Activated CD4-positive, alpha-beta T cell treated with anti-CD3 and anti-CD28 coated beads, Interleukin-2, amount 50 U/mL, for 24 hours (primary cell): ENCODE results near the gene CCDC175.
A peak's percentile ranks its signal among the peaks of the same experiment; 100 is the strongest.

Experiments
- DNase-seq, 2 donors: peaks; one replicate each; pipeline ENCODE4 v3.0.0-alpha.2; 2020; ENCODE audit warnings: low read depth in 1 of 2, low spot score in 1 of 2

Gene CCDC175

DNA sequence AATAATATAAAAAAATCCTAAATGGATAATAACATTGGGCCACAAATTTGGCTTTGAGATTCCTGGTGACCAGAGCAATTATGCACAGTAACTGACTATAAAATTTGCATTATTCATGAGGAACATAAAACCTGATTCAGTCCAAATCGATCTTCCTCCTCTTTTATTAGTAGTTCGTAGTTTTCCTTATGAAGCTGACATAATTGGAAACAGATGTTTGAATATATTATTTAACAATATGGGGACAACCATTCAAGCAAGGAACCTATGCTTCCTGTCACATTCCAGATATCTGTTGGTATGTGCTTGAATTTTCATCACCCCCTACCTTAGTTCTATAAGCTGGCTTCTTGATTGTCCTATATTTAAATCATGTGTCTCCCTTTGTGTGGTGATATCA lies 34.9 kb downstream of the CCDC175 start:
- no peak for DNase-seq

DNA sequence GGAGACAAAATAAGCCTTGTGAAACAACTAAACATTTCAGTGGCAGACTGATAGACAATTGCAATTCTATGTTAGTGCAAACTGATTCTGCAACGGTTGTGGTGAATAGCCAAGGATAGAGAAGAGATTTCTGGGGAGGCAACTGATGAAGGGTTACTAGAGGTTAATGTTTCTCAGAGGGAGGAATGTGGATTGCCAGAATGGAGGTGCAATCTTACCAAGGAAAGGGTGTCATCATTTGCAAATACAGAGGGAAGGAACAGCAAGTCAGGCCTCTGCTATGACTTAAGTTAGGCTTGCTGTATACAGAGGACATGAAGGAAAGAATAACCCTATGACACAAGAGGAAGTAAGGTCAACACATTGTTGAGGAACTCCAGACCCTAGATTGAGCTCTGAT lies 35.8 kb downstream of the CCDC175 start:
- DNase-seq, result no peak

DNA sequence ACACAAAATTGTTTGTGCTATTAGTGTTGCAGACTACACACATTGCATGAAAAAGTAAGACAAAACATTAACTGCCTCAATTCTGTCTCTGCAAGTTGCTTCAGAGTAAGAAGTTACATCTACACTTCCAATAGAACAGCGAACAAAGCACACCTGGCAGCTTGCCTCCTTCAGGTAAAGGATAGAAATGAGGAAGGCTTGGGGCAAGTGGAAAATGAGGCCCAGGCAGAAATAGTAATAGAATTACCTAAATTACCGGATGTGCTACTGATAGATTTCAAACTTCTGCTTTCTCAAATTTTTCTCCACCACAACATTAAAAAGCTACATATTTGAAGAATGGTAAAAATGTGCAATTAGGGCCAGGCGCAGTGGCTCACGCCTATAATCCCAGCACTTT lies 37.7 kb downstream of the CCDC175 start:
- no peak for DNase-seq

DNA sequence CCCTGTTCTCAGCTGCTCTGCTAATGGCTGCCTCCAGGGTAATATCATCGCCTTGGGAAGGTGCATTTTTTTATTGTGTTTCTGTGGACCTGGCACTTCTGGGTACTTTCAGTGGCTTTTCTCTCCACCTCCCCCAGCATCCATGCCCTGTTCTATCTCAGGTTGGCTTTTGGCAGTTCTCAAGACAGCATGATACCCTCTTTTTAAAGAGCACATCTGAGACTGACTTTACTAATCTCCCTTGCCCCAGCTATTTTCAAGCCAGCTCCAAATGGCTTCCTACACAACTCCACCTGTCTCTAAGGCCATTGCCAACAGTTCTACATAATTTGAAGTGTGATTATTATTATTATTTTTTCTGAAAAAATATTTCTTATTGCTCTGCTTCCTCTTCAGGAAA lies 39.1 kb downstream of the CCDC175 start:
- no peak for DNase-seq

DNA sequence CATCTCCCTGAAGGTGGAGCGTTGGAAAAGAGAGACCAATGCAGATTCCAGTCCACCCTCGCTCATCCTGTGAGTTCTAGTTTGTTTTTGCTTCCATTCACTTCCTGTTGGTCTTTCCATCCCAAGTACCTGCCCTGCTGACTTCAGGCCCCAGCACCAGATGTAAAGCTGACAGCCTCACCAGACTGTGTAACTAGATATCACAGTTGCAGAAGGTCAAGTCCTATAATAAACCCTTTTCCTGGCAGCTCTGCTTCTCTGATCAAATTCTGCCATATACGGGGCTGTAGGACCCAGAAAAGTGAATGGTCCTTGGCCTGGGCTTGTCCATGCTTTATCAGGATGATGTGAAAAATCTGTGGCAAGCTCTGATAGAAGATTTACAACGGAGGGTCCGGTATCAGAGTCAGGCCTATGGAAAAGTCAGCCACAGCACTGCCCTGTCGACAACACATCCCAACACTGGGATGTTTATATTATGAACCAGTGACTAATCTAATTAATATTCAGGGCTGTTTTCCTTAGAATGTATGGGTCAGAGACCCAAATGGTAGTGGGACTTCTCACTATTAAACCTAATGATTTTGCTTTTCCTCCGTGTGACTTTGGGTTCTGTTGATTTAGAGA lies 42.1 kb downstream of the CCDC175 start:
- no peak for DNase-seq

DNA sequence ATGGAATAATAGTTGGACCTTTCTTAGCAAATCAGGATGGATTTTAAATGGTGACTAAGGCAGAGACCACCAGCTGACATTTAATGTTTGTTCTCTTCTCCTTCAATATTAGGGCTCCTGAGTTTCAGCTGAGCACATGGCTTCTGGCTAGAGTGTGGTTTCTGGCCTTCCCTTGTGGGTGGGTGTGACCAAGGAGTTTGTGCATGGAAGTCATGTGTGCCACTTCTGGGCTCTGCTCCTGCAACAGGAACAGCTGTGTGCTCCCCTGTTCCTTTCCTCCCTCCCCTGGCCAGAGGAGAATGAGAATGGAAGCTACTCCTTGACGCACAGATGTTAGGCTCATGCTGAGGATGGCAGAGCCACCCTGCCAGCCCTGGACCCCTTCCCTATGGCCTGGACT lies 44.2 kb downstream of the CCDC175 start:
- no peak for DNase-seq

DNA sequence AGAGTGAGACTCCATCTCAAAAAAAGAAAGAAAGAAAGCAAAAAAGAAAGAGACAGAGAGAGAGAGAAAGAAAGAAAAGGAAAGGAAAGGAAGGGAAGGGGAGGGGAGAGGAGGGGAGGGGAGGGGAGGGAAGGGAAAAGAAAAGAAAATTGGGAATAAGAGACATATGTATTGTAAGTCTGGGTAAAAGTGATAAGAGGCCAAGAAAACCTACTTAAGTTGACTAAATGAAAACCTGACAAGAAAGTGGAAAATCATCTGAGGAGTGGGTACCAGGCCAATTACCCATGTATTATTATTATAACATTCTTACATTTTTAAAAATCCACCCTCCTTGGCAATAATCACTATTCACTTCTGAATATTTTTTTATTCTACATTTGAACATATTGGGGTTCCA lies 46.3 kb downstream of the CCDC175 start:
- DNase-seq, result no peak

DNA sequence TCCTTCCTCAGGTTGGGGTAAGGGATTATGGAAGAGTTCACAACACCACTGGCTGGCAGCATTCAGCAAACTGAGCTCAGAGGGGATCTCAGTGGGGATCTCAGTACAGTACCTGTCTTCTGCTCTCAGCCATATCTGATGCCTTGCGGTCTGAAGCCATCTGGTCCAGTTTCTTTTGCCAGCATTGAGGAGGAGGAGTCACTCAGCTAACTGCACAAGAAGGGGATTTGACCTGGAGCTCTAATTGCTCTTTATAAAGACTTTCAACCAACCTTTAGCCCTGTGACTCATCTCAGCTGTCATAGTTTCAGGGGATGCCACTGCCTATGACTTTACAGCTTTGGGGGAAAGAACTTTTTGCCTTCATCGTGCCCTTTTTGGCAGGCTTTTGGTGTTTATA lies 47.4 kb downstream of the CCDC175 start:
- DNase-seq, result no peak

DNA sequence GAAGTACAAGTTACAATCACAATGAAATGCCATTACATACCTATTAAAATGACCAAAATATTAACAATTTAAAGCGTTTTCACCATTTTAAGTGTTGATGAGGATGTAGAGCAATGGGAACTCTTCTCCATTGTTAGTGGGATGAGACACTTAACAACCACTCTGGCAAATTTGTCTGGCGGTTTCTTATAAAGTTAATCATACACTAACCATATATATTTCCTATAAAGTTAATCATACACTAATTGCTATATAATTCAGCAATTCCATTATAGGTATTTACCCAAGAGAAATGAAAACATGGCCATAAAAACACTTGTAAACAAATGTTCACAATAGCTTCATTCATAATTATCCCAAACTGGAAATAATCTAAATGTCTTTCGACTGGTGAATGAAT lies 56.4 kb downstream of the CCDC175 start:
- no peak for DNase-seq

DNA sequence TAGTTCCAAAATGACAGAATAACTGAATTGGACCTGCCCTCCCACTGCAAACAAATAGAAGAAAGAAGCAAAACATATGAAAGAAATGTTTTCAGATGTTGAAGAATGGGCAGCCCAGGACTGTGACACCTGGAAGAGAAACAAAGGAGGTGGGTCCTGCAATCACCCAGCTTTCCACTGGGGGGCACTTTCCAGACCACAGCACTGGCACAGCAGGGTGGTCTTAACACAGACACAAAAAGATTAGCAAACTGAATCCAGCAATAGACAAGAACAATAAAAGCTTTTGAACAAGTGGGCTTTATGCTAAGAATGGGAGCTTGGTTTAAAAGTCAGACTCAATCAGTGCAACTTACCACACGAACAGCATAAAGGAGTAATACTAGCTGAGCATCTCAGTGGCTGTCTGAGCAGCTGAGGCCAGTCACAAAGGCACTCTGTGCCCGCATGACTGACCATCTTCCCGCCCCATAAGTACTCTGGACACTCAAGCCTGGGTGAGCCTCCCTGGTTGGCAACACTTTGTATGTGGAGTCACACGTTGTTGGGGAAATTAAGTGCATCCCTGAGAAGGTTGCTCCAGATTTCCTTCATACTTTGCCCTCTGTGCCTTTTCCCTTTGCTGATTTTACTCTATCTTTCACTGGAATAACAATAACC lies 64.6 kb downstream of the CCDC175 start:
- DNase-seq, result no peak

DNA sequence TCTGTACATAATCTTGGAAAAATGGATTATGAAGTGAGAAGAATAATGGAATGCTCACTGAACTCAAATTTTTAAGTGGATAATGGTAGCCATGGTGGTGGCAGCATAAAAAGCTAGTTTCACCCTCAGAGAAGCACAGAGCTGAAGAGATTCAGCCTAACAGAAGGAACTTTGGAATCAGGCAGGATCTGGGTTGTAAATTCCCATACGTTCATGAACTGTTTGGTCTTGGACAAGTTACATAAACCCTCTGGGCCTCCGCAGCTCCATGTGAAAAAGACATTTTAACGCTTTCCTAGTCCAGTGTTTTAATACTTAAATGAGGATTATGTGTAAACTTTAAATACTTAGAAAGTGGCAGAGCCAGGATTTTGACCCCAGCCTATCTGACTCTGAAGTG lies 65.6 kb downstream of the CCDC175 start:
- DNase-seq, result no peak

DNA sequence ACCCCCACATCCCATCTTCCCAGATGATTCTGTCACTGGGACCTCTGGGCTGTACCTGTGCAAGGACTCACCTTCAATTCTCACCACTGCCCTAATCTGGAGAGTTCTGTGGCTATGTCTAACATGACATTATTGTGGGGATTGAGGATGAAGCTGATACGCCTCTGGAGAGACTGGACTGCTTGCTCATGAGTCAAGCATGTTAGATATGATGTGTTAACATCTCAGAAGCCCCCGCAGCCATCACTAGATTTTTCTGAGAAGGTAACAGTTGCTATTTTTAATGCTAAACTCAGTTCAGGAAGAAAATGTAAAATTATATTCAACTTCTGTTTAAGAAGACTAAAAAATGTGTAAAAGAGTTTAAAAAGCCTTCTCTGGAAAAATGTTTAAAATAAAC lies 66.6 kb downstream of the CCDC175 start:
- DNase-seq, result no peak

DNA sequence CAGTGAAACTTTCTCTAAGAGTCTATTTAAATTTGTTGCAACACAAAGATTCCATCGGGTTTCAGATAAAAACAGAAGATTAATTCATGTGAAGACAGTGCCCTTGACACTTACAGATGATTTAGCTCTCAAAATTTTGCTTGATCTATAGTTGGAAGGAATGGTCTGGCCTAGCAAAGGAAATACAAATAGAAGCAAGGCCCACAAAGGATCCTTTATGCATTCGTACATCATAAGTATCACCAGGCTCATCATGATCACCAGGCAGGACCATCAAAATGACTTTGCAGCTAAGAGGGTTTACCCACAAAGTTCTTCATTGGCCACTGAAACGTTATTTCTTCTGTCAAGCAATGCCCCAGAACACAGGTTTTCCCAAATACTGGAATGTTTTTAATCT lies 67.5 kb downstream of the CCDC175 start:
- no peak for DNase-seq

DNA sequence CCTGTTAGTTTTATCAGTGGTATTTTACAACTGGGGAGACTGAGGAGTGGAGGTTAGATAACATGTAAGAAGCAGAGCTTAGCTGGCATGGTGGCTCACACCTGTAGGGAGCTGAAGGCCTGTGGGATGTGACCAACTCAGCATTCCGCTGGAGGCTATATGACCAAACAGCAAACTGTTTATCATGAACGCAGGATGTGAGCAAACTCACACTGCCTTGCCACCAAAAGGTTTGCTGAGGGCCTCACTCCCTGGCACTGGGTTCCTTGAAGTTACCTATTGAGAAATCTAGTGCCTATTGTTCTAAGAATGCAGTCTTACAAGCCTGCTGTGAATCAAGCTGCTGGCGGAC lies 68.9 kb downstream of the CCDC175 start:
- DNase-seq, result no peak

DNA sequence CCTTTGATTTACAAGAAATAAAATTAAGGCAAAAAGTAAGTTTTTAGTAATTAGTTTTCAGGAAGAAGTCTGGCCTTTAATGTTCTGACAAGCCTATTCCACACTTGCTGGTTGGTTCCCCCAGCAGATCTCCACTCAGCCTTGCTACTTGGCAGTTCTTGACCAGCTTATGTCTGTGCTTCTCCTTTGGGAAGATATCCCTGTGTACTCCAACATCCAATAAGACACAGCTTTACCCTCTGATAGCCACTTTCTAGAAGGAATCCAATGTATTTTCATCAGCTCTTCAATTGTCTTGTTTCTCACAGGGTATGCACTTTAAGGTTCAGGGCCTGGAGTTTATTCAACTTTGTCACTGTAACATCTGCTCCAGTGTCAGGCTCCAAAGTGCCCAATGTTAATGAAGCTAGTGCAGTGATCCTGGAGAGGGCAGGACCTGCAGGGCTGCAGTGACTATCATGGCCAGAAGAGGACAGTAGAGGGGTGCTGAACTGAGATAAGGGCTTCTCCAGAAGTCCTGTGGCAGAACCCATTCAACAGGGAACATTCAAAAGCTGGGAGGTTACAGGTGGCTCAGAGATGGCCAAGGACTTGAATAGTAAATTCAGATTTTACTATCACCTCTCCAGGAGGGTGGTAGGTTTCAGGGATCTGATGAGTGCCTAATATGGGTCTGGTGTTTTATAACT lies 69.4 kb downstream of the CCDC175 start:
- DNase-seq, result peak in 1 of 2 donors; percentile 18

DNA sequence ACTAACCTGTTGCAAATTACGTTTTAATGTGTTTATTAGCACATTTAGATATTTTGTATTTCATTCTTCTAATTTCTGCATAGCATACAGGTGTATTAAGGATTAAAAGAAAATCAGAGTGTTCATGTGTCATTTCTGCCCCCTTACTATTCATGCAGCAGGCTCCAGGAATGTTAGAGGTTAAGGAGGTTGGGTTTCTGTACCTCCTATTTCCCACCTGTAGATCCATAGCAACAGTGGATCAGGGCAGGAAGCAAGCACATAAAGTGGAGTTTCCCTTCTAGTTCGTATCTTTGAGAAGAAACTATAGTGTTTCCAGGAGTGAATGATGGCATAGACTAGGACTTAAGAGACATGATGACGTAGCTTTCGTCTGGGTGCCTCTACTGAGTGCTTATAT lies 73.4 kb downstream of the CCDC175 start:
- no peak for DNase-seq

DNA sequence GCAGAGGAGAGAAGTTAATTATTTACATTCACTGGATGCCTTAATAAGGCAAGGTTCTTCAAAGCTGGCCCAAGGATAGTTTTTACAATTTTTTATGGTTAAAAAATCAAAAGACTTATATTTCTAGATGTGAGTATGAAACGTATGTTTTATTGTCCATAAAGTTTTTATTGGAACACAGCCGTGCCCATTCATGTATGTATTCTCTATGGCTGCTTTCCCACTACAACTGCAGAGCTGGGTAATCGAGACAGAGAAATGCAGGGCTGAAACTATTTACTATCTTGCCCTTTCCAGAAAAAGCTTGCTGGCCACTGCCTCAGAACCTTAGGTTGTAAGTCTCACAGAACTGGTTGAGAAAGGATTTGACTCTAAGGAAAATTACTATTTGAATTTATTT lies 75.9 kb downstream of the CCDC175 start:
- DNase-seq, result no peak

DNA sequence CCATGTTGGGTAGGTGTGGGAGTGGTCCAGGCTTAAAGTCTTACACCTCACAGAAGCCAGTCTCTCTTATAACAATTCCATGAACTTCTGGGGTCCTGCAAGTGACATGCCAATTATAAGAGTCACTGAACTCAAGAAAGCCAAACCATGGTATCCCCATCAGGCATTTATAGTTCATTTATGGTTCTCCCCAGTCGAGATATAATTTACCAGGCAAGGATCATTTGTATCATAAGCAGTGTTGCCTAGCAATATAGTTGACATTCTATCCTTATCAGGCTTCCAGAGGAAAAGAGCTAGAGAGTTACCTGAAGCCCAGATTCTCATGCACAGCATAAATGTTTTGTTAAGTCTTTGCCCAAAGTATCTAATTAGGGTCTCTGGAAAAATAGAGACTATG lies 84.2 kb downstream of the CCDC175 start:
- no peak for DNase-seq

DNA sequence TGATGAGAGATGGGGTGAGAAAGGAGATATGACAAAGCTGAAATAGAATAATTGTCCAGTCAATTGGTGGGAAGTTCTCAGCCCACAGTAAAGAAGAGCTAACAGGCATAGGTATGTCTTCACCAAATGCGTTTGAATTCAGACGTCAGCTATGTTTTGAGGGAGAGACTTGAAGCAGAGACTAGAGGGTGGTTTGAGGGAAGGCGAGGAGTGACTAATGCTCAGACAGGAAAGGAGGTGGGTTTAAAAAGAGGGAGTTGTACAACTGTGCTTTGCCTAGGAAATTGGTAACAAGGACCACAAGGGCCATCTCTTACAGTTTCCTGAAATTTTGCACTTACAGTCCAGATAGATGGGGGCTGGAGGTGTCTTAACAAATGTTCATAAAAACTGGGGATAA lies 85.9 kb downstream of the CCDC175 start:
- no peak for DNase-seq

DNA sequence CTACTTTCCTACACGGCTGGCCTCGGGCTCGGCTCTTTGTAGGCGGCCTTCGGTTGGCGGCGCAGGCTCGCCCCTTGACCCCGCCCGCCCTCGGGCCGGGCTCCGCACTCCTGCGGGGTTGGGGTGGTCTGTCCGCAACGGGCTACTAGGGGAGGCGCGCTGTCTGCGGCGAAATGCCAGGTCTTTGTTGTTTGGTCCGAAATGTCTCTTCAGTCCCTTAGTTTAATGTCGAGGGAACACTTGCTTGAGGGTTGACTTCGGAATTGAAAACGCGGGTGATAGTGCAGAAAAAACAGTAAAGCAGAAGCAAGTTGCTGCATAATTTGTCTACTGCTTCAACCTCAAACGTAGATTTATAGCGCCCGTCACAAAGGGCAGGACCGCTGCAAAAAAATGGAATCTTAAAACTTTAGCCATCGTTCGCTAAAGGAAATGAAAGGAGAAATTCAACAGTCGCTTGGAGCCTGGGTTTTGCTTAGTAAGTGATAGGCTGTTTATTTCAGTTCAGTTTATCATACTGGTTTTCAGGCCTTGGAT lies 91.9 kb downstream of the CCDC175 start:
- no peak for DNase-seq

DNA sequence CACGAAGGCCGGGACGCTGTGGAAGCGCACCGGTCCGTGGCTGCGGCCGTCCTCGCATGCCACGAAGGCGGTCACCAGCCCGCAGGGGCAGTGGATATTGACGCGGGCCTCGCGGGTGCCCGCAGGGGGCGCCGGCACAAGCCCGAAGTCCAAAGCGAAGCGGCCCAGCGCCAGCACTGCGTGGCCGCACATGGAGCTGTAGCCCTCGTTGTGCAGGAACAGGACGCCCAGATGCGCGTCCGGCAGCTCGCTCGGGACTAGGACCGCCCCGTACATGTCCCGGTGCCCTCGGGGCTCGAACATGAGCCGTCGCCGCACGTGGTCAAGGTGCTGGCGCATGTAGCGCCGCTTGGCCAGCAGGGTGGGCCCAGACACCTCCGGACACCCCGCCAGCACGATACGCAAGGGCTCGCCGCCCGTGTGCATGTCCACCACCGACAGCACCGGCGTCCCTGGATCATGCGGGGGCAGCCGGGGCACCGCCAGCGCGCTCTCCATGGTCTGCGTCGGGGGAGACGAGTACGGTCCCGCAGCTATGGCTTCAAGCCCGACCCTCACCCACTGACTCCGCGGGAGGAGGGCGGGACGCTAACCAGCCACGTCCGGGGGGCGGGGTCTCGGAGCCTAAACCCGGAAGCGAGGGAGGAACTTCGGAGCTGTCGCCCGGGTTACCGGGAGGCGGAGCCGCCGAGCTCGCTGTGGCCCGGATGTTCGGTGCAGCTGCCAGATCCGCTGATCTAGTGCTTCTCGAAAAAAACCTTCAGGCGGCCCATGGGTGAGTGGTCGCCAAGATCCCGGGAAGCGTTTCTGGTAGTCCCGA lies 92.6 kb downstream of the CCDC175 start, which contains the start of the genes JKAMP and L3HYPDH:
TSS of gene JKAMP (plus strand) at position 699 of the 820 bp plus-strand sequence. CDS start at position 772, 73 bp downstream.
TSS of gene L3HYPDH (minus strand) at position 590 of the 820 bp plus-strand sequence. CDS start at position 498, 92 bp downstream.
- DNase-seq, result peak; percentile 95 to 97
